ENCODE measurements around the gene PER2. TPM values are rescaled to one million over a fixed set of nuclear protein-coding genes. Genes with fewer than 3 reads are reported as not detected.
A peak's percentile ranks its signal among the peaks of the same experiment; 100 is the strongest.

Gene PER2
- total and polyA plus RNA-seq, 2 of the 13 experiments (the other 11 are each of a cell fraction or from before 2014, with no cell fraction given): 5.1 to 9.4 TPM

DNA sequence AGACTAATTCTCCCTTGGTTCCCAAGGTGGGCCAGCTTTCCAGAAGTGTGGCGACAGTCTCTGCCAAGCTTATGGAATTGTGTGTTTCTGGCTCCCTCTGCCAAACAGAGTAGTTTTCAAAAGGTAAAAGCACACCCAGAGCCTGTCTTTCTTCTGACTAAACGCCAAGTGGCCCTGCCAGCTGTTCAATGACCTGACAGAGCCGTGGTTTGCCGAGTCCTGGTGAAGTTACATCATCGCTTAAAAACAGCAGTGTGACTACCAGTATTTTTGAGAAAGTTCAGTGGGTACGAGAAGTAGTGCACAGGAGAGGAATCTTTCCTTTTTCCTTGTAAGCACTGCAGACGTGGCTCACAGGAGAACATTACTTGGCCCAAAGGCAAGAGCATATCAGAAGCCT is 1.9 kb downstream of the PER2 start (continued):
- TF ChIP-seq ZNF496 (CRISPR knock-in tag; IDR thresholded peaks at IDR 0.05; ENCODE audit: insufficient replicate concordance): no peak
- TF ChIP-seq ZNF766 (CRISPR knock-in tag; IDR thresholded peaks at IDR 0.05; ENCODE audit: borderline replicate concordance): no peak
- no peak for TF ChIP-seq HOXA5 (CRISPR knock-in tag; IDR thresholded peaks at IDR 0.05)
- TF ChIP-seq ZC3H13 (CRISPR knock-in tag; IDR thresholded peaks at IDR 0.05): no peak
- TF ChIP-seq ZNF629 (CRISPR knock-in tag; conservative IDR thresholded peaks at IDR 0.05): no peak
- TF ChIP-seq TSC22D2 (CRISPR knock-in tag; IDR thresholded peaks at IDR 0.05; ENCODE audit: borderline replicate concordance): no peak
- TF ChIP-seq POLR2G (IDR thresholded peaks at IDR 0.05; ENCODE audit: low read depth, low read length): 0 out of 2 replicates have a peak, but pooled peaks have one; percentile 6
- TF ChIP-seq ZKSCAN1 (IDR thresholded peaks at IDR 0.05; ENCODE audit: low read length): no peak
- no peak for TF ChIP-seq ZNF790 (CRISPR knock-in tag; IDR thresholded peaks at IDR 0.05; ENCODE audit: borderline replicate concordance)
- TF ChIP-seq CEBPB (IDR thresholded peaks at IDR 0.05; ENCODE audit: borderline replicate concordance, low read depth, low read length): peak; percentile 72
- TF ChIP-seq SMAD1 (CRISPR knock-in tag; IDR thresholded peaks at IDR 0.05; ENCODE audit: borderline replicate concordance, low read depth): no peak
- TF ChIP-seq ZNF598 (CRISPR knock-in tag; IDR thresholded peaks at IDR 0.05; ENCODE audit: borderline replicate concordance): no peak
- no peak for TF ChIP-seq ZNF138 (CRISPR knock-in tag; IDR thresholded peaks at IDR 0.05; ENCODE audit: low read depth)
- TF ChIP-seq, protein P1, sequence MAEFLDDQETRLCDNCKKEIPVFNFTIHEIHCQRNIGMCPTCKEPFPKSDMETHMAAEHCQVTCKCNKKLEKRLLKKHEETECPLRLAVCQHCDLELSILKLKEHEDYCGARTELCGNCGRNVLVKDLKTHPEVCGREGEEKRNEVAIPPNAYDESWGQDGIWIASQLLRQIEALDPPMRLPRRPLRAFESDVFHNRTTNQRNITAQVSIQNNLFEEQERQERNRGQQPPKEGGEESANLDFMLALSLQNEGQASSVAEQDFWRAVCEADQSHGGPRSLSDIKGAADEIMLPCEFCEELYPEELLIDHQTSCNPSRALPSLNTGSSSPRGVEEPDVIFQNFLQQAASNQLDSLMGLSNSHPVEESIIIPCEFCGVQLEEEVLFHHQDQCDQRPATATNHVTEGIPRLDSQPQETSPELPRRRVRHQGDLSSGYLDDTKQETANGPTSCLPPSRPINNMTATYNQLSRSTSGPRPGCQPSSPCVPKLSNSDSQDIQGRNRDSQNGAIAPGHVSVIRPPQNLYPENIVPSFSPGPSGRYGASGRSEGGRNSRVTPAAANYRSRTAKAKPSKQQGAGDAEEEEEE (CRISPR knock-in tag; IDR thresholded peaks at IDR 0.05; ENCODE audit: borderline replicate concordance): no peak
- no peak for TF ChIP-seq TOE1 (CRISPR knock-in tag; IDR thresholded peaks at IDR 0.05)
- TF ChIP-seq HNRNPH1 (optimal IDR thresholded peaks at IDR 0.05; ENCODE audit: low read depth, low read length): no peak
- no peak for TF ChIP-seq PLRG1 (conservative IDR thresholded peaks at IDR 0.05)
- no peak for TF ChIP-seq KDM6A (CRISPR knock-in tag; IDR thresholded peaks at IDR 0.05; ENCODE audit: low read depth)
- TF ChIP-seq, protein P2, sequence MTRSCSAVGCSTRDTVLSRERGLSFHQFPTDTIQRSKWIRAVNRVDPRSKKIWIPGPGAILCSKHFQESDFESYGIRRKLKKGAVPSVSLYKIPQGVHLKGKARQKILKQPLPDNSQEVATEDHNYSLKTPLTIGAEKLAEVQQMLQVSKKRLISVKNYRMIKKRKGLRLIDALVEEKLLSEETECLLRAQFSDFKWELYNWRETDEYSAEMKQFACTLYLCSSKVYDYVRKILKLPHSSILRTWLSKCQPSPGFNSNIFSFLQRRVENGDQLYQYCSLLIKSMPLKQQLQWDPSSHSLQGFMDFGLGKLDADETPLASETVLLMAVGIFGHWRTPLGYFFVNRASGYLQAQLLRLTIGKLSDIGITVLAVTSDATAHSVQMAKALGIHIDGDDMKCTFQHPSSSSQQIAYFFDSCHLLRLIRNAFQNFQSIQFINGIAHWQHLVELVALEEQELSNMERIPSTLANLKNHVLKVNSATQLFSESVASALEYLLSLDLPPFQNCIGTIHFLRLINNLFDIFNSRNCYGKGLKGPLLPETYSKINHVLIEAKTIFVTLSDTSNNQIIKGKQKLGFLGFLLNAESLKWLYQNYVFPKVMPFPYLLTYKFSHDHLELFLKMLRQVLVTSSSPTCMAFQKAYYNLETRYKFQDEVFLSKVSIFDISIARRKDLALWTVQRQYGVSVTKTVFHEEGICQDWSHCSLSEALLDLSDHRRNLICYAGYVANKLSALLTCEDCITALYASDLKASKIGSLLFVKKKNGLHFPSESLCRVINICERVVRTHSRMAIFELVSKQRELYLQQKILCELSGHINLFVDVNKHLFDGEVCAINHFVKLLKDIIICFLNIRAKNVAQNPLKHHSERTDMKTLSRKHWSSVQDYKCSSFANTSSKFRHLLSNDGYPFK (CRISPR knock-in tag; IDR thresholded peaks at IDR 0.05; ENCODE audit: borderline replicate concordance): no peak
- no peak for TF ChIP-seq SALL1 (CRISPR knock-in tag; IDR thresholded peaks at IDR 0.05)
- no peak for TF ChIP-seq RAD51 (IDR thresholded peaks at IDR 0.05; ENCODE audit: borderline replicate concordance)
- TF ChIP-seq ZNF20 (CRISPR knock-in tag; IDR thresholded peaks at IDR 0.05): no peak
- TF ChIP-seq, protein P3, sequence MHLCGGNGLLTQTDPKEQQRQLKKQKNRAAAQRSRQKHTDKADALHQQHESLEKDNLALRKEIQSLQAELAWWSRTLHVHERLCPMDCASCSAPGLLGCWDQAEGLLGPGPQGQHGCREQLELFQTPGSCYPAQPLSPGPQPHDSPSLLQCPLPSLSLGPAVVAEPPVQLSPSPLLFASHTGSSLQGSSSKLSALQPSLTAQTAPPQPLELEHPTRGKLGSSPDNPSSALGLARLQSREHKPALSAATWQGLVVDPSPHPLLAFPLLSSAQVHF (CRISPR knock-in tag; IDR thresholded peaks at IDR 0.05): no peak
- TF ChIP-seq, protein P4, sequence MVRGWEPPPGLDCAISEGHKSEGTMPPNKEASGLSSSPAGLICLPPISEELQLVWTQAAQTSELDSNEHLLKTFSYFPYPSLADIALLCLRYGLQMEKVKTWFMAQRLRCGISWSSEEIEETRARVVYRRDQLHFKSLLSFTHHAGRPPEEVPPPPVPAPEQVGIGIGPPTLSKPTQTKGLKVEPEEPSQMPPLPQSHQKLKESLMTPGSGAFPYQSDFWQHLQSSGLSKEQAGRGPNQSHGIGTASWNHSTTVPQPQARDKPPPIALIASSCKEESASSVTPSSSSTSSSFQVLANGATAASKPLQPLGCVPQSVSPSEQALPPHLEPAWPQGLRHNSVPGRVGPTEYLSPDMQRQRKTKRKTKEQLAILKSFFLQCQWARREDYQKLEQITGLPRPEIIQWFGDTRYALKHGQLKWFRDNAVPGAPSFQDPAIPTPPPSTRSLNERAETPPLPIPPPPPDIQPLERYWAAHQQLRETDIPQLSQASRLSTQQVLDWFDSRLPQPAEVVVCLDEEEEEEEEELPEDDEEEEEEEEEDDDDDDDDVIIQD (CRISPR knock-in tag; IDR thresholded peaks at IDR 0.05; ENCODE audit: low read depth): no peak
- TF ChIP-seq NFIC (IDR thresholded peaks at IDR 0.05; ENCODE audit: low read length): no peak
